ENCODE data around the gene CCL21.

GRCh38 chr9:34687276-34688030 is 22.5 kb downstream of the CCL21 start:
- no peak for TF ChIP-seq MAX (IDR thresholded peaks at IDR 0.05)
- no peak for TF ChIP-seq BCL11A (IDR thresholded peaks at IDR 0.05; ENCODE audit: low read depth in 2 of 2, low read length in 2 of 2)
- no peak for TF ChIP-seq CTCF (IDR thresholded peaks at IDR 0.05; ENCODE audit: control extremely low read depth in 1 of 3, insufficient read depth in 1 of 3, low read depth in 1 of 3, low read length in 3 of 3)
- TF ChIP-seq POLR2A (IDR thresholded peaks at IDR 0.05; ENCODE audit: control extremely low read depth in 1 of 2, low read depth in 2 of 2, low read length in 2 of 2) = no peak
- no peak for TF ChIP-seq CEBPB (IDR thresholded peaks at IDR 0.05; ENCODE audit: low read depth, low read length)
- no peak for TF ChIP-seq BRCA1 (IDR thresholded peaks at IDR 0.05; ENCODE audit: low read depth, low read length)
- no peak for TF ChIP-seq POLR2AphosphoS5 (IDR thresholded peaks at IDR 0.05; ENCODE audit: low read depth, low read length)
- no peak for TF ChIP-seq JUN (IDR thresholded peaks at IDR 0.05; ENCODE audit: low read depth, low read length)
- TF ChIP-seq GABPA (IDR thresholded peaks at IDR 0.05; ENCODE audit: borderline replicate concordance, insufficient read depth, low read length) = no peak
- TF ChIP-seq TAF1 (IDR thresholded peaks at IDR 0.05; ENCODE audit: low read depth, low read length) = no peak
- no peak for TF ChIP-seq ASH2L (IDR thresholded peaks at IDR 0.05; ENCODE audit: low read length)
- no peak for TF ChIP-seq JUND (IDR thresholded peaks at IDR 0.05; ENCODE audit: low read length)
- no peak for TF ChIP-seq CBX5 (IDR thresholded peaks at IDR 0.05; ENCODE audit: low read depth, low read length)
- TF ChIP-seq RAD21 (IDR thresholded peaks at IDR 0.05 in 1 of 2, conservative IDR thresholded peaks at IDR 0.05 in 1 of 2; ENCODE audit: low read depth in 2 of 2, low read length in 2 of 2) = no peak

Measured in H1 (cell line).